ENCODE measurements around the gene TMBIM6.

DNA sequence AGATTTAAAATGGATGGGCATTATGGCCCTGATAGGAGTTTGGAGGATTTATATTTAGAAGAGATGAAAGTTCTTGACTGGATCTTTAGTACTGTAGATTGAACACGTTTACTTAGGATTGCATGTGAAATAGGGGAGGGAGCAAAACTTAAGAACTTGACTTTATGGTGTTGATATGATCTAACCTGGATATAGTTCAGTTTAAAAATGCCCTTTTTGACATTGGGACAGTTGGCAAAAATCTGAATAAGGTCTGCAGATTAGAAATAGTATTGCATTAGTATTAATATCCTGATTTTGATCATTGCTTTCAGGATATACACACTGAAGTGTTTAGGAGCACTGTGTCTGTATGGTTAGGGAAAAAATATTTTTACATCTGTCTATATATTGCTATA, 9.6 kb downstream of the TMBIM6 start:
- TF ChIP-seq, protein P1, sequence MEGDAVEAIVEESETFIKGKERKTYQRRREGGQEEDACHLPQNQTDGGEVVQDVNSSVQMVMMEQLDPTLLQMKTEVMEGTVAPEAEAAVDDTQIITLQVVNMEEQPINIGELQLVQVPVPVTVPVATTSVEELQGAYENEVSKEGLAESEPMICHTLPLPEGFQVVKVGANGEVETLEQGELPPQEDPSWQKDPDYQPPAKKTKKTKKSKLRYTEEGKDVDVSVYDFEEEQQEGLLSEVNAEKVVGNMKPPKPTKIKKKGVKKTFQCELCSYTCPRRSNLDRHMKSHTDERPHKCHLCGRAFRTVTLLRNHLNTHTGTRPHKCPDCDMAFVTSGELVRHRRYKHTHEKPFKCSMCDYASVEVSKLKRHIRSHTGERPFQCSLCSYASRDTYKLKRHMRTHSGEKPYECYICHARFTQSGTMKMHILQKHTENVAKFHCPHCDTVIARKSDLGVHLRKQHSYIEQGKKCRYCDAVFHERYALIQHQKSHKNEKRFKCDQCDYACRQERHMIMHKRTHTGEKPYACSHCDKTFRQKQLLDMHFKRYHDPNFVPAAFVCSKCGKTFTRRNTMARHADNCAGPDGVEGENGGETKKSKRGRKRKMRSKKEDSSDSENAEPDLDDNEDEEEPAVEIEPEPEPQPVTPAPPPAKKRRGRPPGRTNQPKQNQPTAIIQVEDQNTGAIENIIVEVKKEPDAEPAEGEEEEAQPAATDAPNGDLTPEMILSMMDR (IDR thresholded peaks at IDR 0.05 in 4 of 5, conservative IDR thresholded peaks at IDR 0.05 in 1 of 5) = no peak
- no peak for TF ChIP-seq POLR2A (IDR thresholded peaks at IDR 0.05)
